TTC549 (cell line): ENCODE data around the gene PHACTR3.

Source experiments
- FAIRE-seq: peaks from 2 replicates; lab custom pipeline; 2012; peaks lifted over from hg19 to GRCh38; lab: Jason Lieb, UNC

Gene PHACTR3

DNA sequence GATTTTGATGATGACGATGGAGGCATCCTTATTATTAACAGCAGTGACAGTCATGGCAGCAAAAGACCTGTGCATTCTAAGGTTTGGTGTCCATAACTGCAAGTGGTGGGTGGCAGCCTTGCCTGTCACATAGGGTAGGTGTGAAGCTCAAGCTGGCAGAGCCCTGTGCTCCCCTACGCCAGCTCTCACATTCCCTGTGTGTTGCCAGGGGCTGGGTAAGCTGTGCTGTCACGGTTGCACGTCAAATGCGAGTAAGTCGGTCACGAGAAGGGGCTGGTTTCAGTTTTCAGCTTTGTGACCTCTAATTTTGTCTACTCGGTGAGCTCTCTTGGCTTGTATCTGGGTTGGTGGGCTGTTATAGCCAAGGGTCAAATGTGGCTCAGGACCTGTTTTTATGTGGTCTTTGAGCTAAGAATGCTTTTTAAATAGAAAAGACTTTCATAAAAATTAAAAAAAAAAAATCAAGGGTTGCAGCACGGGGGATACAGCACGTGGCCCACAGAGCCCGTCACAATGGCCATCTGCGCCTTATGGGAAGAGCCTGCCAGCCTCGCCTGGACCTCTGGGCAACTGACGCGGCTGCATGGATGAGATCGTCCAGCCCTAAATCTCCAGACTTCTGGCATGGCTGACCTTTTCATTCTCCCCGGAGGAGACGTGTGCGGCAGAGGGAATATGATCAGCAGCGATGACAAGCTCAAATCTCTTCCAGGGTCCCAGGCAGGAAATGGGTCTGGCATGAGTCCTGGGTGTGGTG, 148.5 kb downstream of the PHACTR3 start:
- FAIRE-seq: no peak

DNA sequence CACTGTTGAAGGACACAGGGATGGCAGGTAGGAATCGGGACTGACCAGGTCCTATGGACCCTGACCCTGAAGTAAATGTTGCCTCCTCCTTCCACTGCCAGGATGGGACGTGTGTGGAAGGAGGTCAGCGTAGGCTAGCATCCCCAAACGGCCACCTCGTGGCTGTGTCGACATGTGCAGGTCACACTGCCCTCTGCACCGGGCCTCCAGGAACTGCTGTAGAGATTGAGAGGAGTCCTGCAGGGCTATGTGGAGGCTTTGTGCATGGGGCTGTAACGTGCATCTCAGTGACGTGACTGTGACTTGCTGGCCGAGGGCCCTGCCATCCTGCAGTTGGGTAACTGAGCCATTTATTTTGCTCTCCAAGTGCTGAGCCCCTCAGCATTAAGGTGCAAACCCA, 149.5 kb downstream of the PHACTR3 start:
- no peak for FAIRE-seq

DNA sequence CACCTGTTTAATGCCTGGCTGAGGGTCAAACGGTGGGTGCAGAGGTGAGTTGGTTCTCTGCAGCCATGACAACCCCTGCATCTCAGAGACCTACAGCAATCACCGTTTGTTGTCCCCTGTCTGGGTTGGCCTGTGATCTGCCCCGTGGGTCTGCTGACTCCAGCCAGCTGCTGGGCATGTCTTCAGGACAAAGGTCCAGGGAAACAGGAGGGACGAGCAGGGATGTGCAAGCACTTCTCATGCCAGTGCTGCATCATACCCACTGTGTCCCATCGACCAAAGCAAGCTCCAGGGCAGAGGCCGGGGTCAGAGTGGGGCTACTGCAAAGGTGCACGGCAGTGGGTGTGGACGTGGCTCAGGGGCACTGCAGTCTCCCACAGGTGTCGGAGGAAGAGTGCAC, 150.2 kb downstream of the PHACTR3 start:
- FAIRE-seq: no peak

DNA sequence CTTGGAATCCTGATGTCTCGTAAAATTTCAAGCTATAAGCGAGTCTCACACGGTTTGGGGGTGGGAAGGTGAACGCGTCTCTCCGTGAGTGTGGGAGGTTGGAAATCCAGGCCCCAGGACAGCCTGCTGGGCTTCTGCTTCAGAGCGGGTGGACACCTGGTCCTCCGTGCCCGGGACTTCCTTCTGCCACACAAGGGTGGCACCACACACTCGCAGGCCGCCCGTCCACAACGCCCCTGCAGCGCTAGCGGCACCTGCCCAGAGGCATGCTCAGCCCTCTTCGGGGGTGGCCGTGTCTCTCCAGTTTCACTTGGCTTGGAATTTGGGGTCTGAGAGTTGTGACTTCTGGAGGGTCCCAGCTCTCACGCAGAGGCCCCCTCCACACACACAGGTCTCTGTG, 151.9 kb downstream of the PHACTR3 start:
- FAIRE-seq: no peak

DNA sequence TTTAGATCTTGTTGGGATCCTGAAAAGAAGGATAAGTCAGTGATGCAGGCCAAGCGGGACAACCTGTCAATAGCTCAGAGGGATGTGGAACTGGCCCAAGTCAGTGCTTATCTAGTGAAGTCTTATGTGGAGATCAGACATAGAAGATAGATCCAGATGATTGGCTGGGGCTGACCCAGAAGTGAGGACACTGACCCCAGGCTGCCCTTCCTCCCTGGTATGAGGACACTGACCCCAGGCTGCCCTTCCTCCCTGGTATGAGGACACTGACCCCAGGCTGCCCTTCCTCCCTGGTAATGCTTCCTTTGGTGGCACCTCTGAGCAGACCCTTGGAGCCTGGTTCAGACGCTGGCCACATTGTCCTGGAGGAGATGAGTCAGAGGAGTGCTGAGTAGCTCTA, 159.7 kb downstream of the PHACTR3 start:
- no peak for FAIRE-seq

DNA sequence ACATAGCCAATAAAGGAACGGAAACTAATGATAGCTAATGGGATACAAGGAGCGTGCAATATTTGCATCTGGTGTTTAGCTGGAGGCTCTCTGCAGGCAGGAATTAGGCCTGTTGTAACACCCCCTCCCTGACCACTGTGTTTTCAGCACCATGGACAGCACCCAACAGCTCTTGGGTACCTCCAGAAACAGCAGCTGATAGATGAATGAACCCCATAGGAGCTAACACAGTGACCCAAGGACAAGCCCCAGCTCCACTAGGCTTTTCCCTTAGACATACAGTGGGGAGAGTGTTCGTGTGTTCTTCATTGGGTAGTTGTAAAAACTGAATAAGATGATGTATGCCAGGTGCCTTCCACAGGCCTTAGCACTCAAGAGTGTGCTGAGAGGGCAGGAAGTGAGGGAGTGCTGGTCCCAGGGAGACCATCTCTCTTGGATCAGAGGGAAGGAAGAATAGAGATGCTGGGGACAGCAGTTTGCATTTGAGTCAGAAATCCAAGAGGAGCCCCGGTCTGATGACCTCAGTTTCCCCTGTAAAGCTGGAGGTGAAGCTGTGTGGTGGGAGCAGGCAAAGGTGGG, 161.3 kb downstream of the PHACTR3 start:
- FAIRE-seq: no peak

DNA sequence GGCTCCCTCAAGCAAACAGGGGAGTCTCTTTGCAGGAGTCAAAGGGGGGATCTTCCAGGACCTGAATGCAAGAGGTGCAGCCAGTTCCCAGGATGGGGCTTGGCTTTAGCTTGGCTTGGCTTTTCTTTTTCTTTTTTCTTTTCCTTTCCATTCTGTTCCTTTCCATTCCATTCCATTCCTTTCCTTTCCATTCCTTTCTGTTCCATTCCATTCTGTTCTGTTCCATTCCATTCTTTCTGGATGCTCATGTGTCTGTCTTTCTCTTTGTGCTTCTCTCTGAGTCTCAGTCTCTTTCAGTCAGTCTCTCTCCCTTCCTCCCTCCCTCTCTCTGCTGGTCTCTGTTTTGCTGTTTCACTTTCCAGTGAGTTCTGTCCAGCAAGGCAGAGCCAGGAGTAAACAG, 163.3 kb downstream of the PHACTR3 start:
- no peak for FAIRE-seq

DNA sequence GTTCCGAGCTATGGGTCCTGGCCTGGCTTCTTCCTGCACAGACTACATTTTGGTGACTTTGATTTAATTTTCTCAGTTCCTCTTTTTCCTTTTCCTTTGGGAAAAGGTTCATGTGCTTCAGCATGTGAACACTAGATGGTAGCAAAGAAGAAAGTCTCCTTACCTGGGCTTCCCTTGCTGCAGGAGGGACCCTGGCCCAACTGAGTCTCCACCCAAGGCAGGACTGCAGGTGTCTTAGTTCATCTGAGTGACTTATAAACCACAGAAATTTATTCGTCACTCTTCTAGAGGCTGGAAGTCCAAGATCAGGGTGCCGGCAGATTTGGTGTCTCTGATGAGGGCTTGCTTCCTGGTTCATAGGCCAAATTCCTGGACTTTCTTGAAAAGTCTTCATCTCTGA, 165.9 kb downstream of the PHACTR3 start:
- no peak for FAIRE-seq

DNA sequence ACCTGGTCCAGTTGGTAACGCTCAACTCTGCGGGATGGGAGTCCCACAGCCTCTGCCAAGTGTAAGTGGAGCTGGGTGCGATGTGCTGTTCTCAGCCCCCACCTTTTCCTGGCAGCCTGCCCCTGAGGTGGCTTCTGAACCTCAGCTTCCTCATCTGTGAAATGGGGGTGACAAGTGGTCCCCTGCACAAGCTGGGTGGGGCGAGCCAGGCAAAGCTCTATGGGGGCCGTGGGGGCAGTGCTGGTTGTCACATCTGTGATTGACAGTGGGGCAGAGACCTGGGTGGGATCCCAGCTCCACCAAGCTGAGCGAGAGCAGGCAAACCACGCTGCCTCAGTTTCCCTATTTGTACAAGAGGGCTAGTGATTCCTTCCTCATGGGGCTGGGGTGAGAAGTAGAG, 166.5 kb downstream of the PHACTR3 start:
- no peak for FAIRE-seq

DNA sequence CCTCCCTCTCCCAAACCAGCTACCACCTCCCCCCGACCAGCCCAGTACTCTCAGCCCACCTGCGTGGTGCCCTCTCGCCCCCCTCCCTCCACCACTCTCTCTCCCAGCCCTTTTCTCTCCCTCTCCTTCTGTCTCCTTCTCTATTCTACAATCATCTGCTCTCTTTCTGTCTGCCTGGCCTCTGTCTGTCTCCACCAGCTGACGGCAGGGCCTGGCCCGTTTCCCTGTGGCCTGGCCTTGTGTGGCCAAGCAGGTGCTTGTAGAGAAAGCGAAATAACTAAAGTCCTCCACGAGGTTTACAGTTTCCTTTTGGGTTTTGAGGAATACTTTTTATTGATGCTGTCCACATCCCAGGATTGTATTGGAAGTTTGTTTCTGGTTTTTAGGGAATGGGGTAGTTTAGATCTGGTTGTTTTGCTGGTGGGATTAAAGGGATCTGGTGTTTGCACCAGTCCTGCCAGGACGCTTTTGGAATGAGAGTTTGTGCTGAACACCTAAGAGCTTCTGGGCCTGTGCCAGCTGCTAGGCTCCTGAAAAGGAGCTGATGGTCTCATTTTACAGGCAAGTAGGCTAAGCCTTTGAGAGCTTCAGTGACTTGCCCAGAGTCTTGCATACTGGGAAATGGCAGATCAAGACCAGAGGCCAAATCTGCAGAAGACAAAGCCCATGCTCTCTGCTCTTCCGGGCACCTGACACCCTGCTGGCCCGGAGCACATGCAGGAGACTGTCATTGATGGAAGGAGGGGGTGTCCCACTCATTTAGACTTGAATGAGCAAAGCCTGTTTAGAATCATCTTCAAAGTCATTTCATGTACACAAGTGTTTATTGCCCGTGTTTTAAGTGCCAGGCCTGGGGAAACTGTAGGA, 167.4 kb downstream of the PHACTR3 start:
- FAIRE-seq: no peak

DNA sequence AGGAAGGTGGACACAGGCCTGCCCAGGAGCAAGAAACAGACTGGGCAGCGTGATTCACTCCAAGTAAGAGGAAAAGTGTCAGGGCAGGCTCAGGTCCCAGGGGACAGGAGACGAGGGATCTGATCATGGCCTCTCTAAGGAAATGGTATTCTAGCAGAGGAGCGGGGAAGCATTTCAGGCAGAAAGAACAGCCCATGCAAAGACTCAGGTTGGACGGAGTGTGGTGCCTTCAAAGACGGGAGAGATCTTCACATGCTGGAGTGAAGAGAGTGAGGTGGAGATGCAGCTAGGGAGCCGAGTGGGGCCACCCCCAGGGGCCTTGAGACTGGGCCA, 168.0 kb downstream of the PHACTR3 start:
- no peak for FAIRE-seq

DNA sequence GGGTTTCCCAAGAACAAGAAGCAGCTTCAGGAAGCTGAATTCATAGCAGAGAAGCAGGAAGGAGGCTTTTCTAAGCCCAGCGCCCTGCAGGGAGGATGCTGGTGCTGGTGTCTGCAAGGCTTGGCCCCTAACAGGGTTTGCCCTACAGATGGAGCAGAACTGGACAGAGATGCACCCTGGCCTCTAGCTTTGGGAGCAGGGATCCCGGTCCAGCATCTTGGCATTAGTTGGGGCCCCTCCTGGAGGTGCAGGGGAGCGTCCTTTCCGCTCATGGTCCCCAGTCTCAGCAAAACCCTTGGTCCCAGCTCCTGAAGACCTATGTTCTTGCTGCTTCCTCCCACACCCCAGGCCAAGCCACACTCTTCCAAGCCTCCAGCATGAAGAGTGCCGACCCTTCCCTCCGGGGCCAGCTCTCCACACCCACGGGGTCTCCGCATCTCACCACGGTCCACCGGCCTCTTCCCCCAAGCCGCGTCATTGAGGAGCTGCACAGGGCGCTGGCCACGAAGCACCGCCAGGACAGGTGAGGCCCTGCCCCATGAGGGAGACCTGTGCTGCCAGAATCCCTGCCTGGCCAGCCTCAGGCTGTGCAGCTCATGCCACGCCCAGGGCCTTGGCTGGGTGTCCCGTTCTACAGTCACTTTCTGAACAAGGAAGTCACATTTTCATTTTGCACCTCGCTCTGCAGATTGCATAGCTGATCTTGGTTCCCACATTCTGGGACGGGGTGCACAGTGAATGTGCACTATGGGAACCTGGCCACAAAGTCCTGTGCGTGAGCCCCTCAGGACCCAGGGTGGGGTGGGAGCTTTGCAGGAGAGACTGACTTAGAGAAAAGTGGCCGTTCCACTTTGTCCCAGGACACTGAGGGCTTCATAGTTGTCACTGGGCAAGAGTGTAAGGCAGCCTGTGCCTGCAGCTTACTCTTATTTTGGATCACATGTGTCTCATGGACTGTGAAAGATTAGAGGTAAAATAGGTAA, 168.9 kb downstream of the PHACTR3 start:
- FAIRE-seq: no peak

DNA sequence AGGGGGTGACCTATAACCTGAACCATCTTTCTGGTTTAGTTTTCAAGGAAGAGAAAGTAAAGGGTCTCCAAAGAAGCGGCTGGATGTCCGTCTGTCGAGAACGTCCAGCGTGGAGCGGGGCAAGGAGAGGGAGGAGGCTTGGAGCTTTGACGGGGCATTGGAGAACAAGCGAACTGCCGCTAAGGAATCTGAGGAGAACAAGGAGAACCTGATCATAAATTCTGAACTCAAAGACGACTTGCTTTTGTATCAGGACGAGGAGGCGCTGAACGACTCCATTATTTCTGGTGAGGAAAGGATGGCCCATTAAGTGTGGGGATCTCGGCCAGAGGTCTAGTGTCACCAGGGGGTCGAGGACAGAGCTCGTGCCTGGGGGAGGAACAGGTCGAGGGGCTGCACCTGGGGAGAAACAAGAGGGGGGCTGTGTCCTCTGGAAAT, 169.9 kb downstream of the PHACTR3 start:
- no peak for FAIRE-seq

DNA sequence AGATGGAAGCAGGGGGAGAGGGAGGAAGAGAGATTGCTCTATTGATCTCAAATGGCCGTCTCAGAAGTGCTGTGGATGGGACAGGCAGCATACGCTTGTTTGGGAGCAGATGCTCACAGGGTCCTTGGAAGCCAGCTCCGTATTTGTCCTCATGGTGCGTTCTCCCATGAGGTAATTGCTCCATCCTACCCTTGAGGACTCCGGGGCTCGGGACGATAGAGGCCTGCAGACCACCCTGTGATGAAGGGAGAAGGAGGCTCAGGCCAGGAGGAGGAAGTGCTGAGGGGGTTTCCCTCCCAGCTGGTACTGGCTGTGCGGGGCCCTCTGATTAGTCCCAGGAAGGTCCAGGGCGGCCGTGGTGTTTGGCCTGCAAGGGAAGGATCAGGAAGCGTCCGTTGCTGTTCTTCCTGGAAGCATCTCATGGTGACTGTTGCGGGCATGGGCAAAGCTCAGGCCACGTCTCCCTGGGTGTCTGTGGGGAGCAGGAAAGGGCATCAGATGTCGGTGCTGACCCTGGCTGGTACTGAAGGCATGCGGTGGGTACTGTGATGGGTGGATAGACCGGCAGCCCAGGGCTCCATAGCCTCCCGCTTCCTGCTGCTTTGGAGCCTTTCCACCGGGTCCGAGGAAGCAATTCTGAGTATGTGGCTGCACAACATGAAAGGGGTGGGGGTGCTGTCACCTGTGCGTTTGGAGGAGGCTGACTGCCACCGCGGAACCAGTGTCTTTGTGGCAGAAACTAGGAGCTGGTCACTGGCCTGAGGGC, 170.8 kb downstream of the PHACTR3 start:
- FAIRE-seq: no peak

DNA sequence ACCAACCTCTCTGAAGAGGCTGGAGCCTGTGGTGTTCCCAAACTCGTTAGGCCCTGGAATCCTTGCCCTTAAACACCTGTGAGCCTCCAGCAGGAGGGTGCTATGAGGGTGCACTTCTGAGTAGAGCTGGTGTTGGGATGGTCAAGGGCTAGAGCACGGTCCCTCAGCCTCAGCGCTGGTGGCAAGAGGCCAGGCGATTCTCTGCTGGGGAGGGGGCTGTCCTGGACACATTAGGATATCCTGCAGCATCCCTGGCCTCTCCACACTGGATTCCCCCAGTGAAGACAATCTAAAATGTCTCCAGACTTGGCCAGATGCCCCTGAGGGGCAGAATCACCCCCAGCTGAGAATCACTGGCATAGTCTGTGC, 171.3 kb downstream of the PHACTR3 start:
- no peak for FAIRE-seq

DNA sequence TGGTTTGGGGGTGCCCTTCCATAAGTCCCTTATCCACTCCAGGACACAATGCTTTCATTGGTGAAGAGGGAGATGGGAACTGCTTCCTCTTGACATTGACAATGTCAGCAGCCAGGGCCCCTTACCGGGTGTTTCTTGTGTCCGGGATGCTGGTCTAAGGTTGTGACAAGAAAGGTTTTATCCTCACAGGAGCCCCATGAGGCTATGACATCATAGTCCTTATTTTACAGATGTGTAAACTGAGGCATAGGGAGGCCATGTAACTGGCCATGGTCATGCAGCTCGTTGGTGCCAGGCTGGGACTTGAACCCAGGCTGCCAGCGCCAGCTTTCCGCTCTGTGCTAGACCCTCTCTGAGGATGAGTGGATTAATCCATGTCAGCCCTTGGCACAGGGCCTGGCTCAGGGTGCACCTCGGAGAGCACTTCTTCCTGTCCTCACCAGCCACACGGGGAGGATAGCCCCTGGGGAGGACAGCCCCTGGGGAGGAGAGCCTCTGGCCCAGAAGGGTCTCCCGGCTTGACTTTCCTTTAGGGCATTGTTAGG, 171.8 kb downstream of the PHACTR3 start:
- FAIRE-seq: no peak

DNA sequence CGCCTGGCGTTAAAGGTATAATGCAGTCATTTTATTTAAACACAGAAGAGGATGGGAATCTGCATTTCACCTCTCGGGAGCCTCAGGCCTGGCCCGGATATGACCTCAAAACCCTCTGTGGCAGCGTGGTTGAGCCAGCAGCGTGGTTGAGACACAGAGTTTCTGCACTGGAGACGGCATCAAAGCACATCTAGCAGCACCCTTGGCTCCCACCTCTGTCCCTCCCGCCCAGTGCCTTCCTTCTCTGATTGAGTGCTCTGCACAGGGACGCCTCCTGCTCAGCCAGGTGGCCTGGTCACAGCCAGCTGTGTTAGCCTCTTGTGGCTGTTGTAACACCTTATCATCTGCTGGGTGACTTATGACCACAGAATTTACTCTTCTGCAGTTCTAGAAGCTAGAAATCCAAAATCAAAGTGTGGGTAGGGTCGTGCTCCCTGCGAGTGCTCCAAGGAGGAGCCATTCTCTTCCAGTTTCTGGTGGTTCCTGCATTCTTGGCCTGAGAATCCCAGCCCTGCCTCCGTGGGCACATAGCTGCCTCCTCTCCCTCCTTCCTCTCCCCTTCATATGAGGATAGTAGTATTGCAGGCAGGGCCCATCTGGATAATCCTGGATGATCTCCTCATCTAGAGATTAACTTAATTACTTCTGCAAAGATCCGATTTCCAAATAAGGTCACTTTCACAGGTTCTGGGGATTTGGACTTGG, 172.4 kb downstream of the PHACTR3 start:
- FAIRE-seq: no peak

DNA sequence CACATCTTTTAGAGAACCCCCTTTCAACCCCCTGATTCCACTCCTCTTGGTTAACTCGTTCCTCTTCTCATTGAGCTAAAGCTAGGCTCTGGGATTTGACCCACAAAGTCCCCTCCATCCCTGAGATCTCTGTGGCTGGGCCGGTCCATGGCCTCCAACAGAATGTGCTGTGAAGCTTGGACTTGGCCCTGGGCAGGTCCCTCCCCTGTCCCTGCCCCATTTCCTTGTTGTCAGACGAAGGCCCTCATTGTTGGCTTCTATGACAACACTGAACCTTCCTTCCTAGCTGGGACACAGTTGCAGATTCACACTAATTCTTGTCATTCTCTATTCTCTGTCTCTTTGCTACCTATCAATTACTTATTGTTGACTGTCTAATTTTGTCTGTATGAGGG, 173.0 kb downstream of the PHACTR3 start:
- FAIRE-seq: no peak

DNA sequence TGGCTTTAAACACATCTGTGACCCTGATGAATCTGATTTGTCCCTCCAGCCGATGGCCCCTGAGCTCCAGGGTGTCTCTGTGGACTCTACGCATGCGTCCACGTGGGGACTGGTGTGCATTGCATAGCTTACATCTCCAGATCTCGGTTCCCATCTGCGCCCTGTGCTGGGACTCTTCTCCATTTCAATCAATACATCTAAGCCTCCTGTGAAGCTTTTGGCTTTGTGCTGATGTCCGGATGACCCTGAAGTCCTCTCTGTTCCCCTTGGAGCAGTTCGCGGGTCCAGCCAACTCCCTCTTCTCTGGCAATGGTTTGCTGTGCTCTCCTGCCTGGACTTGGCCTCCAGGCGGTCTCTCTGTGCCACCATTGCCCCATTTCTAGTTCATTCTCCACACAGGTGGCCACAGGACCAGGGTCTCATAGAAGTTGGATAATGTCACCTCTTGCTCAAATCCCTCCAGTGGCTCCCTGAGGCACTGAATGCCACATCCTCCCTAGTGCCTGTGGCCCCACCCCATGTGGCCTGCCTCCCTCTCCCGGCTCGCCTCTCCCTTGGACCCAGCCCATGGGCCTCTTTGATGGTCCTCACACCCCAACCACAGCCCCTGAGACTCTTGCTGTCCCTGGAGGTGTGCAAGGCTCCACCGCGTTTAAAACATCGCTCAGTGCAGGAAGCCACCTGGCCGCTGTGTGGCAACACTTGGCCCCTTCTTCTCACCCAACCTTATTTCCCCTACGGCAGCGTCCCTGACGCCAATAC, 173.7 kb downstream of the PHACTR3 start:
- no peak for FAIRE-seq
